HepG2 (cell line): ENCODE data around the gene DPEP1. TPM values are rescaled to one million over a fixed set of nuclear protein-coding genes. Genes with fewer than 3 reads are reported as not detected.

Experiments used
- ATAC-seq: fragments of 200-7000 bp; cut with Tn5 transposase; 3 replicates; pipeline ENCODE4 v1.9.1; 2020; ENCODE audit warnings: mild to moderate bottlenecking, moderate library complexity
- BruUV-seq: library from RNA; stranded (reverse); fragments of 400-500 nt; replicated peaks from 2 replicates; lab custom pipeline; 2021; lab: Mats Ljungman, UMichigan
- CTCF ChIA-PET: fragments of 300-600 bp; formaldehyde crosslinking; extraction: SDS; loops from one replicate; lab custom pipeline; 2021; ENCODE audit warnings: low total read pairs, inconsistent platforms, low intra/inter-chr PET ratio; lab: Yijun Ruan, JAX
- POLR2A ChIA-PET: fragments of 350-600 bp; sonication (Branson Sonifier 250); formaldehyde crosslinking; loops from one replicate; lab custom pipeline; 2020; ENCODE audit warnings: antibody characterized with exemption, inconsistent platforms; lab: Yijun Ruan, JAX
- DNase-seq: peaks from one replicate; pipeline ENCODE4 v3.0.0-alpha.2; 2015; ENCODE audit warnings: low spot score
- FAIRE-seq: peaks from 3 replicates; lab custom pipeline; 2011; peaks lifted over from hg19 to GRCh38; lab: Jason Lieb, UNC
- H2AFZ ChIP-seq: one replicate; pipeline ENCODE4 v1.6.1; 2011; ENCODE audit warnings: low read length, inconsistent platforms
- H3K27ac ChIP-seq: fragments of 300-600 bp; 3 replicates; pipeline ENCODE4 v1.8.0; 2011; ENCODE audit warnings: mixed run types, mild to moderate bottlenecking, mixed read lengths, low read length, inconsistent platforms; ENCODE audit not compliant: insufficient read depth; ENCODE audit errors: extremely low read length
- H3K27me3 ChIP-seq, 2 experiments: fragments of 200-600 bp in 1 of 2; 2 replicates in 1 of 2; 3 replicates in 1 of 2; pipeline versions ENCODE4 v1.6.0 to v1.8.0; 2011; ENCODE audit warnings: low read length in 2 of 2, mild to moderate bottlenecking in 2 of 2, moderate library complexity in 2 of 2, inconsistent platforms in 1 of 2; ENCODE audit not compliant: insufficient read depth in 2 of 2, control insufficient read depth in 1 of 2
- H3K36me3 ChIP-seq, 2 experiments: fragments of 200-600 bp in 1 of 2; replicated peaks in 1 of 2; 2 replicates in 1 of 2; 3 replicates in 1 of 2; pipeline versions ENCODE4 v1.5.1 to v1.8.0; 2011; ENCODE audit warnings: low read length in 2 of 2, inconsistent platforms in 1 of 2; ENCODE audit not compliant: insufficient read depth in 2 of 2, control insufficient read depth in 1 of 2
- H3K4me1 ChIP-seq: 2 replicates; pipeline ENCODE4 v1.5.1; 2012; ENCODE audit warnings: low read length, inconsistent platforms; ENCODE audit not compliant: insufficient read depth
- H3K4me2 ChIP-seq: 2 replicates; pipeline ENCODE4 v1.6.0; 2011; ENCODE audit warnings: low read depth, low read length, inconsistent platforms
- H3K4me3 ChIP-seq, 3 experiments: fragments of 200-600 bp in 1 of 3; sonication (generic), shearing (Covaris generic) in 1 of 3; replicated peaks in 1 of 3; 2 replicates each; pipeline ENCODE4 v1.5.1; 2011 to 2016; ENCODE audit warnings: low read length in 3 of 3, inconsistent platforms in 2 of 3, low read depth in 2 of 3, mild to moderate bottlenecking in 2 of 3, control low read depth in 1 of 3, mixed read lengths in 1 of 3; ENCODE audit not compliant: insufficient read depth in 1 of 3
- H3K79me2 ChIP-seq: one replicate; pipeline ENCODE4 v1.6.1; 2011; ENCODE audit warnings: low read length, inconsistent platforms; ENCODE audit not compliant: insufficient read depth
- H3K9ac ChIP-seq: 2 replicates; pipeline ENCODE4 v1.6.0; 2011; ENCODE audit warnings: mild to moderate bottlenecking, low read depth, low read length, inconsistent platforms; ENCODE audit not compliant: insufficient read depth
- H3K9me3 ChIP-seq: 2 replicates; pipeline ENCODE4 v1.5.1; 2012; ENCODE audit warnings: mild to moderate bottlenecking, low read length
- H4K20me1 ChIP-seq: 2 replicates; pipeline ENCODE4 v1.6.0; 2011; ENCODE audit warnings: inconsistent platforms, mild to moderate bottlenecking, low read length, moderate library complexity; ENCODE audit not compliant: insufficient read depth
- ISX ChIP-seq: sonication (generic); formaldehyde crosslinking; conservative IDR thresholded peaks from 2 replicates; pipeline ENCODE4 v1.5.0; 2020; ENCODE audit warnings: missing genetic modification reagents
- SRSF4 ChIP-seq: fragments of 200-400 bp; formaldehyde crosslinking; IDR thresholded peaks from one replicate; pipeline ENCODE4 v1.6.1; 2018; ENCODE audit warnings: mild to moderate bottlenecking, low read depth, low read length, moderate library complexity; ENCODE audit not compliant: poor library complexity, severe bottlenecking
- ZSCAN25 ChIP-seq: sonication (generic); formaldehyde crosslinking; IDR thresholded peaks from 2 replicates; pipeline ENCODE4 v1.8.0; 2022; ENCODE audit warnings: mild to moderate bottlenecking, missing genetic modification reagents
- WGBS: methylation state at CpG from one replicate; pipeline ENCODE4 v1.1.6; 2017; ENCODE audit warnings: low lambda C conversion rate; 5-methylcytosine and 5-hydroxymethylcytosine counted together
- in situ Hi-C: cut with HindIII; loops from 2 replicates; pipeline ENCODE4 v1.10.0; 2017; ENCODE audit warnings: low pct_unique_long_range_greater_than_20kb; ENCODE audit not compliant: extremely low pct_ligation_motif_present
- intact Hi-C: fragments of 100-400 bp; cut with micrococcal nuclease; formaldehyde crosslinking; loops from one replicate; pipeline ENCODE4 v1.10.0; 2022; ENCODE audit not compliant: unreplicated experiment
- polyA plus RNA-seq, 8 experiments: library from polyadenylated mRNA; depleted of rRNA in 3 of 8; stranded (reverse) in 7 of 8; unstranded in 1 of 8; fragments of >200 nt; fragmentation: Illumina TruSeq in 4 of 8; extraction: Trizol in 4 of 8; gene quantifications; 2 replicates each; pipeline versions ENCODE4 v1.2.1 to v1.2.3, GENCODE V29; 2011 to 2016; ENCODE audit warnings: low read depth in 4 of 8, missing spikeins in 1 of 8, mixed read lengths in 1 of 8; ENCODE audit not compliant: insufficient read depth in 1 of 8
- total RNA-seq, 5 experiments: library from RNA; depleted of rRNA; stranded (reverse); fragments of >200 nt; fragmentation: Illumina TruSeq; extraction: Trizol; gene quantifications; 2 replicates each; pipeline ENCODE4 v1.2.3, GENCODE V29; 2016; ENCODE audit warnings: low read depth in 1 of 5
- TF ChIP-seq, protein P1 (sequence below): sonication (generic); formaldehyde crosslinking; conservative IDR thresholded peaks from 2 replicates; pipeline ENCODE4 v1.4.0; 2020; ENCODE audit warnings: mild to moderate bottlenecking, missing genetic modification reagents, moderate library complexity
- TF ChIP-seq, protein P2 (sequence below): sonication (generic); formaldehyde crosslinking; IDR thresholded peaks from 2 replicates; pipeline ENCODE4 v1.5.1; 2020; ENCODE audit warnings: mild to moderate bottlenecking, missing genetic modification reagents, moderate library complexity
- TF ChIP-seq, protein P3 (sequence below): sonication (generic); formaldehyde crosslinking; IDR thresholded peaks from 2 replicates; pipeline ENCODE4 v1.4.0; 2020; ENCODE audit warnings: missing genetic modification reagents
- TF ChIP-seq, protein P4 (sequence below), 2 experiments: sonication (generic) in 1 of 2; formaldehyde crosslinking in 1 of 2; IDR thresholded peaks; 2 replicates each; pipeline versions ENCODE4 v1.4.0 to v1.6.1; 2016 to 2020; ENCODE audit warnings: borderline replicate concordance in 1 of 2, low read depth in 1 of 2, mild to moderate bottlenecking in 1 of 2, missing genetic modification reagents in 1 of 2

The DPEP1 gene
- total and polyA plus RNA-seq, 2 of the 13 experiments (the other 11 are each of a cell fraction or from before 2014, with no cell fraction given), result 37.6 to 52.2 TPM

DNA sequence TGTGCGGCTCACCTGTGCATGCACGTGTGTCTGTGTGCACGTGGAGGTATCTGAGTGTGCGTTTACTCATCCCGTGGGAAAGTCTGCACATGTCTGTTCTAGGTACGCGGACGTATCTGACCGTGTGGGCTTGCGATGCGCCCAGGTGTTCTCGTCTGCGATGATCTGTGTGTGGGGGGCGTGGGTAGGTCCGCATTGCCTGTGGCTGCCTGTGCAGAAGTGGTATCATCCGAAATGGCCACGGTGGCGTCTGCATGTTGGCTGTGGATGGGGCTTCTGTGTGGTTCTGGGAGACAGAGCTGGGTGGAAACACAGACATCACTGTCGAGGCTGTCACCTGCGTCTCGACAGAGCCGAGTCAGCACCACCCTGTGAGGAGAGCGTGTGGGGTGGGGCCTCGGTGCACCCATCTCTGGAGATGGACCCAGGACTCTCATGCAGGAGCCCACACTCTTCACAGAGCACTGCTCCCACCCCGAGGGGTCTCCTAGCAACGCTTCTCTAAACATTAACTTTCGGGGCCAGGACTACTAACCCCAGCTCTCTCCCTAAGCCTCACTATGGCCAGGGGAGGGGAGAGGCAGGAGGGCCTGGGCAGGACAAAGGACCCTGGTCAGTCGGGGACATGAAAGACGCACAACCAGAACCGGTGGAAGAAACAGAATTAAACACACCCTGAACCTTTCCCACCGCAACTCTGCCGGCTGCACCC lies 8.4 kb downstream of the DPEP1 start:
- H3K27ac ChIP-seq, result peak overlapping the region; percentile 25
- intact Hi-C loops, result no loop called here
- no peaks in the 10 kb centered on the region for H3K9me3 ChIP-seq
- no peak overlapping the region for H2AFZ ChIP-seq
- peaks cover 0 to 2% of the 10 kb centered on the region in 2 experiments; a peak in 1 of 5 replicates for H3K27me3 ChIP-seq
- POLR2A ChIA-PET, result no interaction called here
- H3K4me3 ChIP-seq, result no peak overlapping the region
- peak; percentile 68 for DNase-seq
- peak overlapping the region; percentile 33; the same call in 1 of the 2 replicates for H3K4me2 ChIP-seq
- H3K4me1 ChIP-seq, result peaks cover 77% of the 10 kb centered on the region
- ATAC-seq, result peak; percentile 52
- CTCF ChIA-PET, result no interaction called here
- FAIRE-seq, result peak; percentile 53
- WGBS, result 53% methylated on average over 31 of the region's 32 CpGs
- H3K36me3 ChIP-seq, result no peaks in the 10 kb centered on the region
- no peaks in the 10 kb centered on the region for H3K79me2 ChIP-seq
- no TSS peak for BruUV-seq
- in situ Hi-C loops, result no loop called here
- no peaks in the 10 kb centered on the region for H4K20me1 ChIP-seq
- H3K9ac ChIP-seq, result no peak overlapping the region
- TF ChIP-seq, protein P1, sequence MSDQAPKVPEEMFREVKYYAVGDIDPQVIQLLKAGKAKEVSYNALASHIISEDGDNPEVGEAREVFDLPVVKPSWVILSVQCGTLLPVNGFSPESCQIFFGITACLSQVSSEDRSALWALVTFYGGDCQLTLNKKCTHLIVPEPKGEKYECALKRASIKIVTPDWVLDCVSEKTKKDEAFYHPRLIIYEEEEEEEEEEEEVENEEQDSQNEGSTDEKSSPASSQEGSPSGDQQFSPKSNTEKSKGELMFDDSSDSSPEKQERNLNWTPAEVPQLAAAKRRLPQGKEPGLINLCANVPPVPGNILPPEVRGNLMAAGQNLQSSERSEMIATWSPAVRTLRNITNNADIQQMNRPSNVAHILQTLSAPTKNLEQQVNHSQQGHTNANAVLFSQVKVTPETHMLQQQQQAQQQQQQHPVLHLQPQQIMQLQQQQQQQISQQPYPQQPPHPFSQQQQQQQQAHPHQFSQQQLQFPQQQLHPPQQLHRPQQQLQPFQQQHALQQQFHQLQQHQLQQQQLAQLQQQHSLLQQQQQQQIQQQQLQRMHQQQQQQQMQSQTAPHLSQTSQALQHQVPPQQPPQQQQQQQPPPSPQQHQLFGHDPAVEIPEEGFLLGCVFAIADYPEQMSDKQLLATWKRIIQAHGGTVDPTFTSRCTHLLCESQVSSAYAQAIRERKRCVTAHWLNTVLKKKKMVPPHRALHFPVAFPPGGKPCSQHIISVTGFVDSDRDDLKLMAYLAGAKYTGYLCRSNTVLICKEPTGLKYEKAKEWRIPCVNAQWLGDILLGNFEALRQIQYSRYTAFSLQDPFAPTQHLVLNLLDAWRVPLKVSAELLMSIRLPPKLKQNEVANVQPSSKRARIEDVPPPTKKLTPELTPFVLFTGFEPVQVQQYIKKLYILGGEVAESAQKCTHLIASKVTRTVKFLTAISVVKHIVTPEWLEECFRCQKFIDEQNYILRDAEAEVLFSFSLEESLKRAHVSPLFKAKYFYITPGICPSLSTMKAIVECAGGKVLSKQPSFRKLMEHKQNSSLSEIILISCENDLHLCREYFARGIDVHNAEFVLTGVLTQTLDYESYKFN (CRISPR knock-in tag), result peak; percentile 45
- TF ChIP-seq, protein P2, sequence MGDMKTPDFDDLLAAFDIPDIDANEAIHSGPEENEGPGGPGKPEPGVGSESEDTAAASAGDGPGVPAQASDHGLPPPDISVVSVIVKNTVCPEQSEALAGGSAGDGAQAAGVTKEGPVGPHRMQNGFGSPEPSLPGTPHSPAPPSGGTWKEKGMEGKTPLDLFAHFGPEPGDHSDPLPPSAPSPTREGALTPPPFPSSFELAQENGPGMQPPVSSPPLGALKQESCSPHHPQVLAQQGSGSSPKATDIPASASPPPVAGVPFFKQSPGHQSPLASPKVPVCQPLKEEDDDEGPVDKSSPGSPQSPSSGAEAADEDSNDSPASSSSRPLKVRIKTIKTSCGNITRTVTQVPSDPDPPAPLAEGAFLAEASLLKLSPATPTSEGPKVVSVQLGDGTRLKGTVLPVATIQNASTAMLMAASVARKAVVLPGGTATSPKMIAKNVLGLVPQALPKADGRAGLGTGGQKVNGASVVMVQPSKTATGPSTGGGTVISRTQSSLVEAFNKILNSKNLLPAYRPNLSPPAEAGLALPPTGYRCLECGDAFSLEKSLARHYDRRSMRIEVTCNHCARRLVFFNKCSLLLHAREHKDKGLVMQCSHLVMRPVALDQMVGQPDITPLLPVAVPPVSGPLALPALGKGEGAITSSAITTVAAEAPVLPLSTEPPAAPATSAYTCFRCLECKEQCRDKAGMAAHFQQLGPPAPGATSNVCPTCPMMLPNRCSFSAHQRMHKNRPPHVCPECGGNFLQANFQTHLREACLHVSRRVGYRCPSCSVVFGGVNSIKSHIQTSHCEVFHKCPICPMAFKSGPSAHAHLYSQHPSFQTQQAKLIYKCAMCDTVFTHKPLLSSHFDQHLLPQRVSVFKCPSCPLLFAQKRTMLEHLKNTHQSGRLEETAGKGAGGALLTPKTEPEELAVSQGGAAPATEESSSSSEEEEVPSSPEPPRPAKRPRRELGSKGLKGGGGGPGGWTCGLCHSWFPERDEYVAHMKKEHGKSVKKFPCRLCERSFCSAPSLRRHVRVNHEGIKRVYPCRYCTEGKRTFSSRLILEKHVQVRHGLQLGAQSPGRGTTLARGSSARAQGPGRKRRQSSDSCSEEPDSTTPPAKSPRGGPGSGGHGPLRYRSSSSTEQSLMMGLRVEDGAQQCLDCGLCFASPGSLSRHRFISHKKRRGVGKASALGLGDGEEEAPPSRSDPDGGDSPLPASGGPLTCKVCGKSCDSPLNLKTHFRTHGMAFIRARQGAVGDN (CRISPR knock-in tag), result peak; percentile 37; the same call in 1 of the 2 replicates
- TF ChIP-seq ISX, result no peak
- TF ChIP-seq, protein P3, sequence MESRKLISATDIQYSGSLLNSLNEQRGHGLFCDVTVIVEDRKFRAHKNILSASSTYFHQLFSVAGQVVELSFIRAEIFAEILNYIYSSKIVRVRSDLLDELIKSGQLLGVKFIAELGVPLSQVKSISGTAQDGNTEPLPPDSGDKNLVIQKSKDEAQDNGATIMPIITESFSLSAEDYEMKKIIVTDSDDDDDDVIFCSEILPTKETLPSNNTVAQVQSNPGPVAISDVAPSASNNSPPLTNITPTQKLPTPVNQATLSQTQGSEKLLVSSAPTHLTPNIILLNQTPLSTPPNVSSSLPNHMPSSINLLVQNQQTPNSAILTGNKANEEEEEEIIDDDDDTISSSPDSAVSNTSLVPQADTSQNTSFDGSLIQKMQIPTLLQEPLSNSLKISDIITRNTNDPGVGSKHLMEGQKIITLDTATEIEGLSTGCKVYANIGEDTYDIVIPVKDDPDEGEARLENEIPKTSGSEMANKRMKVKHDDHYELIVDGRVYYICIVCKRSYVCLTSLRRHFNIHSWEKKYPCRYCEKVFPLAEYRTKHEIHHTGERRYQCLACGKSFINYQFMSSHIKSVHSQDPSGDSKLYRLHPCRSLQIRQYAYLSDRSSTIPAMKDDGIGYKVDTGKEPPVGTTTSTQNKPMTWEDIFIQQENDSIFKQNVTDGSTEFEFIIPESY, result 0 out of 2 replicates have a peak, but pooled peaks have one; percentile 2
- no peak for TF ChIP-seq SRSF4
- peak; percentile 84 for TF ChIP-seq ZSCAN25
- TF ChIP-seq, protein P4, sequence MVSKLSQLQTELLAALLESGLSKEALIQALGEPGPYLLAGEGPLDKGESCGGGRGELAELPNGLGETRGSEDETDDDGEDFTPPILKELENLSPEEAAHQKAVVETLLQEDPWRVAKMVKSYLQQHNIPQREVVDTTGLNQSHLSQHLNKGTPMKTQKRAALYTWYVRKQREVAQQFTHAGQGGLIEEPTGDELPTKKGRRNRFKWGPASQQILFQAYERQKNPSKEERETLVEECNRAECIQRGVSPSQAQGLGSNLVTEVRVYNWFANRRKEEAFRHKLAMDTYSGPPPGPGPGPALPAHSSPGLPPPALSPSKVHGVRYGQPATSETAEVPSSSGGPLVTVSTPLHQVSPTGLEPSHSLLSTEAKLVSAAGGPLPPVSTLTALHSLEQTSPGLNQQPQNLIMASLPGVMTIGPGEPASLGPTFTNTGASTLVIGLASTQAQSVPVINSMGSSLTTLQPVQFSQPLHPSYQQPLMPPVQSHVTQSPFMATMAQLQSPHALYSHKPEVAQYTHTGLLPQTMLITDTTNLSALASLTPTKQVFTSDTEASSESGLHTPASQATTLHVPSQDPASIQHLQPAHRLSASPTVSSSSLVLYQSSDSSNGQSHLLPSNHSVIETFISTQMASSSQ (IDR thresholded peaks at IDR 0.05; ENCODE audit: low read depth), result no peak
- TF ChIP-seq, protein P4 (CRISPR knock-in tag; IDR thresholded peaks at IDR 0.05; ENCODE audit: borderline replicate concordance), result 0 out of 2 replicates have a peak, but pooled peaks have one; percentile 10
